GM23248 (cell line): ENCODE measurements around the gene SPDYA. TPM values are rescaled to one million over a fixed set of nuclear protein-coding genes. Genes with fewer than 3 reads are reported as not detected.

ENCODE experiments used
- DNase-seq: peaks from one replicate; pipeline ENCODE4 v3.0.0-alpha.2; 2015
- H2AFZ ChIP-seq: fragments of 200-600 bp; sonication (generic); 2 replicates; pipeline ENCODE4 v1.6.1; 2016; ENCODE audit warnings: antibody characterized with exemption
- H3F3A ChIP-seq: fragments of 200-600 bp; sonication (generic); 2 replicates; pipeline ENCODE4 v1.6.1; 2016; ENCODE audit warnings: mild to moderate bottlenecking, antibody characterized with exemption, mixed run types; ENCODE audit not compliant: insufficient read depth
- H3K27ac ChIP-seq: fragments of 200-600 bp; sonication (generic); 2 replicates; pipeline ENCODE4 v1.5.1; 2016; ENCODE audit warnings: mild to moderate bottlenecking
- H3K27me3 ChIP-seq: fragments of 200-600 bp; sonication (generic); replicated peaks from 2 replicates; pipeline ENCODE4 v1.6.1; 2016; ENCODE audit warnings: mild to moderate bottlenecking; ENCODE audit not compliant: insufficient read depth
- H3K36me3 ChIP-seq: fragments of 200-600 bp; sonication (generic); 2 replicates; pipeline ENCODE4 v1.6.1; 2016; ENCODE audit warnings: low read depth, mild to moderate bottlenecking
- H3K4me1 ChIP-seq: fragments of 200-600 bp; sonication (generic); 2 replicates; pipeline ENCODE4 v1.6.1; 2016; ENCODE audit warnings: mild to moderate bottlenecking; ENCODE audit not compliant: insufficient read depth
- H3K4me2 ChIP-seq: fragments of 200-600 bp; sonication (generic); one replicate; pipeline ENCODE4 v1.6.1; 2016; ENCODE audit warnings: mild to moderate bottlenecking; ENCODE audit not compliant: unreplicated experiment
- H3K4me3 ChIP-seq: fragments of 200-600 bp; sonication (generic); 2 replicates; pipeline ENCODE4 v1.5.1; 2016; ENCODE audit warnings: mild to moderate bottlenecking
- H3K79me2 ChIP-seq: fragments of 200-600 bp; sonication (generic); 2 replicates; pipeline ENCODE4 v1.6.1; 2016; ENCODE audit warnings: mild to moderate bottlenecking; ENCODE audit not compliant: insufficient read depth
- H3K9ac ChIP-seq: fragments of 200-600 bp; sonication (generic); 2 replicates; pipeline ENCODE4 v1.6.1; 2016; ENCODE audit warnings: mild to moderate bottlenecking
- H3K9me2 ChIP-seq: fragments of 200-600 bp; sonication (generic); 2 replicates; pipeline ENCODE4 v1.6.1; 2016; ENCODE audit warnings: mixed run types, mild to moderate bottlenecking, moderate library complexity; ENCODE audit not compliant: insufficient read depth
- H3K9me3 ChIP-seq: fragments of 200-600 bp; sonication (generic); one replicate; pipeline ENCODE4 v1.6.1; 2017; ENCODE audit warnings: low read depth
- H4K20me1 ChIP-seq: fragments of 200-600 bp; sonication (generic); 2 replicates; pipeline ENCODE4 v1.6.0; 2016; ENCODE audit not compliant: insufficient read depth
- EZH2 ChIP-seq: fragments of 200-600 bp; sonication (generic); IDR thresholded peaks from 2 replicates; pipeline ENCODE4 v1.6.1; 2018; ENCODE audit warnings: antibody characterized with exemption, mild to moderate bottlenecking; ENCODE audit not compliant: insufficient read depth, poor library complexity, severe bottlenecking
- EZH2phosphoT487 ChIP-seq: fragments of 200-600 bp; sonication (generic); IDR thresholded peaks from 2 replicates; pipeline ENCODE4 v1.6.1; 2018; ENCODE audit warnings: antibody characterized with exemption, moderate library complexity, mild to moderate bottlenecking, low read depth; ENCODE audit not compliant: insufficient read depth
- WGBS, 2 experiments: methylation state at CpG; one replicate each; pipeline ENCODE4 v1.1.6; 2015 to 2017; ENCODE audit warnings: low lambda C conversion rate in 2 of 2, low coverage in 1 of 2; ENCODE audit errors: missing lambda C conversion rate in 2 of 2; 5-methylcytosine and 5-hydroxymethylcytosine counted together
- in situ Hi-C: fragments of 300-500 bp; cut with MboI; formaldehyde crosslinking; loops from 2 replicates; pipeline ENCODE4 v1.15.0; 2020
- polyA plus RNA-seq: library from polyadenylated mRNA; unstranded; fragments of >200 nt; fragmentation: Nextera tagmentation; extraction: Ambion mirVana; gene quantifications from 2 replicates; pipeline ENCODE4 v1.2.1, GENCODE V29; 2016
- total RNA-seq: library from RNA; depleted of rRNA; stranded (reverse); fragments of >200 nt; shearing (Covaris generic); gene quantifications from 2 replicates; pipeline ENCODE4 v1.2.3, GENCODE V29; 2014

Gene SPDYA
- total and polyA plus RNA-seq, 2 experiments from 2014 or later, result 1.2 TPM; not detected in 1

DNA sequence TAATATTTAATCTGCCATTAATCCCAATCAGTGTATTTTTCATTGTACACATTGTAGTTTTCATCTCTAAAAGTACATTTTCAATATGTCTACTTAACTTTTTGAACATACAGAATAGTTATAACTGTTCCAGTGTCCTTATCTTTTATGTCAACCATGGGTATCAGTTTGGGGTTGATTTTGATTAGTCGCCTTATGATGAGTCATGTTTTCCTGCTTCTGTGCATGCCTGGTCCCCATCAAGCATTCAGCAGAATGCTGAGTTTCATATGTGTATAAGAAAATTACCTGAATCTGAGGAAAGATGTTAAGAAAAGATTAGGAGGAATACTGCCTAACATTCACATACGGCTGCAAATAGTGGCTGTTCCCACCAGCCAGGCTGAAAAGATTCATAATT, 17.7 kb downstream of the SPDYA start:
- 47 to 64% methylated on average over 2 of the region's 2 CpGs for WGBS, 2 experiments
- Histone ChIP-seq H3K36me3 (no peaks in the 10 kb centered on the region), H3K4me2 (no peak overlapping the region), H3K79me2 (no peaks in the 10 kb centered on the region), H3F3A (no peaks in the 10 kb centered on the region), H3K9ac (no peak overlapping the region), H3K27ac (no peak overlapping the region), H2AFZ (no peak overlapping the region), H3K27me3 (no peaks in the 10 kb centered on the region), H3K4me1 (no peaks in the 10 kb centered on the region), H3K9me2 (no peaks in the 10 kb centered on the region), H3K4me3 (no peak overlapping the region), H4K20me1 (no peaks in the 10 kb centered on the region), H3K9me3 (no peaks in the 10 kb centered on the region)
- TF ChIP-seq EZH2 (no peak), EZH2phosphoT487 (no peak)
- DNase-seq, result peak; percentile 13
- in situ Hi-C loops, result no loop called here

GRCh38 chr2:28833740-28834470, 23.3 kb downstream of the SPDYA start:
- in situ Hi-C loops, result no loop called here
- no peaks in the 10 kb centered on the region for H4K20me1 ChIP-seq
- no peaks in the 10 kb centered on the region for H3K79me2 ChIP-seq
- H3K4me1 ChIP-seq, result no peaks in the 10 kb centered on the region
- H3K27me3 ChIP-seq, result no peaks in the 10 kb centered on the region
- H3K9me3 ChIP-seq, result no peaks in the 10 kb centered on the region
- WGBS, 2 experiments, result 91 to 93% methylated on average over 2 of the region's 2 CpGs
- no peak for TF ChIP-seq EZH2phosphoT487
- no peak for TF ChIP-seq EZH2
- no peak overlapping the region for H3K9ac ChIP-seq
- no peak overlapping the region for H3K4me3 ChIP-seq
- H3K9me2 ChIP-seq, result no peaks in the 10 kb centered on the region
- H2AFZ ChIP-seq, result no peak overlapping the region
- H3K4me2 ChIP-seq, result no peak overlapping the region
- no peak for DNase-seq
- H3K36me3 ChIP-seq, result no peaks in the 10 kb centered on the region
- H3K27ac ChIP-seq, result no peak overlapping the region
- no peaks in the 10 kb centered on the region for H3F3A ChIP-seq

GRCh38 chr2:28835781-28836180, 25.1 kb downstream of the SPDYA start:
- Histone ChIP-seq H2AFZ (no peak overlapping the region), H3K9ac (no peak overlapping the region), H3K27ac (no peak overlapping the region), H3K4me3 (no peak overlapping the region), H3K36me3 (no peaks in the 10 kb centered on the region), H3K9me3 (no peaks in the 10 kb centered on the region), H3F3A (no peaks in the 10 kb centered on the region), H3K4me2 (no peak overlapping the region), H3K4me1 (no peaks in the 10 kb centered on the region), H3K79me2 (no peaks in the 10 kb centered on the region), H3K9me2 (no peaks in the 10 kb centered on the region), H4K20me1 (no peaks in the 10 kb centered on the region), H3K27me3 (no peaks in the 10 kb centered on the region)
- TF ChIP-seq EZH2, result no peak
- in situ Hi-C loops, result no loop called here
- no peak for DNase-seq
- WGBS, 2 experiments, result 50 to 52% methylated on average over 2 of the region's 2 CpGs

DNA sequence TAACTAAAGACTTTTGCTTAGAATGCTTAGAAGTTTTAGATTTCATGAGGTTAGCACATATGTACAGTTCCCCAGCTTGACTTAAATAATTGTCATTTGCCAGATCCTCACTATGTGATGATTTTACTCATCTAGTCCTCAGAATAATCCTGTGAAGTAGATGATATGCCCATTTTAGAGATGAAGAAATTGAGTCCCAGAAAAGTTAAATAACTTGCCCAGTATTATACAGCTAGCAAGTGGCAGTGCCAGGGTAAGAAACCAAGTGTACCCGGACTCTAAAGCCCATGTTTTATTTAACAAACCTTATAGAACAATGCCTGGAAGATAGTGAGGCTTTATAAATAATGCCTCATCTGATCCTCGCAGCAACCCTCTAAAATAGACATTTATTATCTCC, 28.3 kb downstream of the SPDYA start:
- H3K9me3 ChIP-seq, result no peaks in the 10 kb centered on the region
- no peak overlapping the region for H3K4me2 ChIP-seq
- no peaks in the 10 kb centered on the region for H3K4me1 ChIP-seq
- 98 to 99% methylated on average over 2 of the region's 2 CpGs for WGBS, 2 experiments
- H3K79me2 ChIP-seq, result no peaks in the 10 kb centered on the region
- no peak for TF ChIP-seq EZH2phosphoT487
- H3K27me3 ChIP-seq, result no peaks in the 10 kb centered on the region
- no peak overlapping the region for H3K27ac ChIP-seq
- H3K4me3 ChIP-seq, result no peak overlapping the region
- H2AFZ ChIP-seq, result no peak overlapping the region
- peaks cover 2% of the 10 kb centered on the region; the same call in 1 of the 2 replicates for H3K36me3 ChIP-seq
- no peak overlapping the region for H3K9ac ChIP-seq
- H4K20me1 ChIP-seq, result no peaks in the 10 kb centered on the region
- no peaks in the 10 kb centered on the region for H3F3A ChIP-seq
- H3K9me2 ChIP-seq, result no peaks in the 10 kb centered on the region
- in situ Hi-C loops, result no loop called here
- DNase-seq, result no peak

GRCh38 chr2:28842042-28842441, 31.4 kb downstream of the SPDYA start:
- no peaks in the 10 kb centered on the region for H4K20me1 ChIP-seq
- no peaks in the 10 kb centered on the region for H3K9me2 ChIP-seq
- H2AFZ ChIP-seq, result no peak overlapping the region
- H3F3A ChIP-seq, result no peaks in the 10 kb centered on the region
- H3K9me3 ChIP-seq, result no peaks in the 10 kb centered on the region
- no peak overlapping the region for H3K4me3 ChIP-seq
- H3K79me2 ChIP-seq, result no peaks in the 10 kb centered on the region
- H3K27ac ChIP-seq, result no peak overlapping the region
- no peak for TF ChIP-seq EZH2phosphoT487
- no peak for TF ChIP-seq EZH2
- H3K9ac ChIP-seq, result no peak overlapping the region
- WGBS, 2 experiments, result 53 to 55% methylated on average over 3 of the region's 3 CpGs
- DNase-seq, result no peak
- peaks cover 5% of the 10 kb centered on the region; the same call in 1 of the 2 replicates for H3K36me3 ChIP-seq
- in situ Hi-C loops, result no loop called here
- no peaks in the 10 kb centered on the region for H3K27me3 ChIP-seq
- H3K4me2 ChIP-seq, result no peak overlapping the region
- no peaks in the 10 kb centered on the region for H3K4me1 ChIP-seq
